Iris pigment epithelial cell (primary cell): Measurements from ENCODE around the gene DNPH1.

Source experiments
- DNase-seq: peaks from one replicate; pipeline ENCODE4 v3.0.0-alpha.2; 2011; ENCODE audit warnings: low read depth

DNPH1 gene

DNA sequence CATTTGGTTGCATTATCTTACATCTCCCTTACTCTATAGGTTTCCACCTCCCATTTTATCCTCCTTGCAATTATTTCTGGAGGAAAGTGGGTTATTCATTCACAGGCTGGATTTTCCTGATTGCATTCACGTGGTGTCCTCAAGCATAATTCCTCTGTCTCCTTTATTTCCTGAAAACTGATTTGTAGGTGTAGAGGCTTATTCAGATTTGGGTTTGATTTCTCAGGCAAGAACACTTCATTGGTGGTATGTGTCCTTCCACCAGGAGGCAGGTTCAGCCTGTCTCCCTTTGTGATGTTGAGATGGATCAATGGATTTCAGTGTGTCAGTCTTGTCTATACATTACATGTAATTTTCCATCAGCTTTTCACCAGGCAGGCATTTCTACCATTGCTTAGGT, 17.3 kb downstream of the DNPH1 start:
- DNase-seq: no peak

DNA sequence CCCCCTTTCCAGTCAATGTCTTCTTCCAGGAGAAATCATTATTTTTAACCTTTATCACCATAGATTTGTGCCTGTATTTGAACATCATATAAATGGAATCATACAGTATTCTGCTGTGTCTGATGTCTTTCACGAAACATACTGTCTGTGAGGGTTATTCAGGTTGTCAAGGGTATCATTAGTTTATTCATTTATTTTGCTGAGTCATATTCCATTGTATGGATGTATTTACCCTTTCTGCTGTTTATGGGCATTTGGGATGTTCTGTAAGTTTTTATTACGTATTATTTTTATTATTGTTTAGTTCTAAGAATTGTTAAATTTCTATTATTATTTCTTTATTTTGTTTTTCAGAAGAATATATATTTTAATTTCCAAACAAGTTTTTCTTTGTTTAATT, 22.0 kb downstream of the DNPH1 start:
- DNase-seq: no peak

DNA sequence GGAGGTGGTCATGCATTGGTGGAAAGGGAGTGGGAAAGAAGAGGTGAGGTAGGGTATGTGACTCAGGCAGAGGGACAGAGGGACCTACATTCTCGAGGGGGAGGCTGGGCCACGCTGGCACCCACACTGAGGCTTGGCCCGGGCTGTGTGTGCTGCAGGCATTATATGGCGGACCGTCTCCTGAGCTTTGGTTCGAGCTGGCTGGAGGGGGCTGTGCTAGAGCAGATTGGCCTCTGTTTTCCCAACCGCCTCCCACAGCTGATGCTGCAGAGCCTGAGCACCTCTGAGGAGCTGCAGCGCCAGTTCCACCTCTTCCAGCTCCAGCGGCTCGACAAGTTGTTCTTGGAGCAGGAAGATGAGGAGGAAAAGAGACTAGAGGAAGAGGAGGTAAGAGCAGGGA, 23.4 kb downstream of the DNPH1 start:
- DNase-seq: no peak

DNA sequence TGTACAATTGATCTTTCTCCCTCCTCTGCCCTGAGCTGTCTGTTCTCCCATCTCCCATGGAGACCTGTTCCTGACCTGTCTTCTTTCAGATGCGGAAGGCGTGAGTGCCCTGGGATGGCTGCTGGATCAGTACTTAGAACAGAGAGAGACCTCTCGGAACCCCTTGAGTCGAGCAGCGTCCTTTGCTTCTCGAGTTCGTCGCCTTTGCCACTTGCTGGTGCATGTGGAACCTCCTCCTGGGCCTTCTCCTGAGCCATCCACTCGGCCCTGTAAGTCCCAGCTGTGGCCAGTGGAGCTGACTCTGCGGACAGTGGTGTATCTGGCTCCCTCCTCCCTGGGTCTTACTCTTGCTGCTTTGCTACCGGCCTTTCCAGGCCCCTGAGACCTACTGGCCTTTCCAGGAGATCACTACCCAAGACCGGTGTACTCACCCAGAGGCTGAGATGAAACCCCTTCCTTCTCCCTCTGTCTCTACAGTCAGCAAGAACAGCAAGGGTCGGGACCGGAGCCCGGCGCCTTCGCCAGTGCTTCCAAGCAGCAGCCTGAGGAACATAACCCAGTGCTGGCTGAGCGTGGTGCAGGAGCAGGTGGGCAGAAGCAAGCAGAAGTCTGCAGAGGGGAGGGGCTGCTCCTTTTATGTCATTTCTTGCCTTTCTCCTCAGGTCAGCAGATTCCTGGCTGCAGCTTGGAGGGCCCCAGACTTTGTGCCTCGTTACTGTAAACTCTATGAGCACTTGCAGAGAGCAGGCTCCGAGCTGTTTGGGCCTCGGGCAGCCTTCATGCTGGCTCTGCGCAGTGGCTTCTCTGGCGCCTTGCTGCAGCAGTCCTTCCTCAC, 24.8 kb downstream of the DNPH1 start:
- DNase-seq: no peak

DNA sequence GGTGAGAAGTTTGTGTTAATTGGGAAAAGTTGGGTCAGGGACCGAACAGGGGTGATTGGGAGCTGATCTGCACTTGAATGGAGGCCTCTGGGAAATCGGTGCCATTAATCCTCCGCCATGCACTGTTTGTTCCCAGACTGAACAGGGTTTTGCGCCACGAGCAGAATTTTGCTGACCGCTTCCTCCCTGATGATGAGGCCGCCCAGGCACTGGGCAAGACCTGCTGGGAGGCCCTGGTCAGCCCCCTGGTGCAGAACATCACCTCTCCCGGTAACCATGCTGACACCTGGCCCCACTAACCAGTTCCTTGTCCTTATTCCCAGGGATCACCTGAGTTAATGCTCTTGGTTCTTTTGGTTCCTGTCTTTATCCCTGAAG, 25.6 kb downstream of the DNPH1 start:
- DNase-seq: no peak

DNA sequence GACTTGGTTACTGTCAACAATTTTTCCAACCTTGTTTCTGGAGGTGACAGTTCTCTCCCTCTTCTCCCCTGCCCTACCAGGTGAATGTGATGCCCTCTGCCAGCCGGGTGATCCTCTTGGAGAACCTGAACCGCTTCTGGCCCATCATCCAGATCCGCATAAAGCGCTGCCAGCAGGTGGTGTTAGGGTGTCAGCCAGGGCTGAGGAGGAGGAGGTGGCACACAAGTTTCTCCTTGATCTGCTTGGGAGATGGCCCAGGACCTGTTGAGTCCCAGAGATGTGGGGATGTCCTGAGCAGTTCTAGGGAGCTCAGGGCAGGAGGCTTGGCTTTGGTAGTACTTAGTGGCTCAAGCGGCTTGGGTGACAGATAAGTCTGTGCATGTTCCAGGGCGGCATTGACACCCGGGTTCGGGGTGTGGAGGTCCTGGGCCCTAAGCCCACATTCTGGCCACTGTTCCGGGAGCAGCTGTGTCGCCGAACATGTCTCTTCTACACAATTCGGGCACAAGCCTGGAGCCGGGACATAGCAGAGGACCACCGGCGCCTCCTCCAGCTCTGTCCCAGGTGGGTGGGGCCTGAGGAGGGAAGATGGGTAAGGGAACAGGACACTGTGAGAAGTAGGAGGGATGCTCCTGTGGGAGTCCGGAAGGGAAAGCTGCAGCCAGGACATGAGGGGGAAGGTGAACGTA, 26.1 kb downstream of the DNPH1 start:
- DNase-seq: no peak

DNA sequence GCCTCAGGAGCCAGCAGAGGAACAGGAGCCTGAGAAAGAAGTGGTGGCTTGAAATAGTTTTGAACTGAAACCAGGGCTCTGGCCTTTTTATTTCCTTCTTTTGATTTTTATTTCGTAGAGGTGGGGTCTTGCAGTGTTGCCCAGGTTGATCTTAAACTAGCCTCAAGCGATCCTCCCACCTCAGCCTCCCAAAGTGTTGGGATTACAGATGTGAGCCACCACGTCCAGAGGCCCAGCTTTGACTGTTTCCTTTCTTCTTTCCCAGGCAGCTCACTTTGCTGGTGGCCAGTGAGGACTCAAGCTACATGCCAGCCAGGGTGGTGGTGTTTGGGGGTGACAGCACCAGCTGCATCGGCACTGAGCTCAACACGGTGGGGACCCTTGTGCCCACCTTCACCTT, 26.8 kb downstream of the DNPH1 start:
- DNase-seq: no peak

DNA sequence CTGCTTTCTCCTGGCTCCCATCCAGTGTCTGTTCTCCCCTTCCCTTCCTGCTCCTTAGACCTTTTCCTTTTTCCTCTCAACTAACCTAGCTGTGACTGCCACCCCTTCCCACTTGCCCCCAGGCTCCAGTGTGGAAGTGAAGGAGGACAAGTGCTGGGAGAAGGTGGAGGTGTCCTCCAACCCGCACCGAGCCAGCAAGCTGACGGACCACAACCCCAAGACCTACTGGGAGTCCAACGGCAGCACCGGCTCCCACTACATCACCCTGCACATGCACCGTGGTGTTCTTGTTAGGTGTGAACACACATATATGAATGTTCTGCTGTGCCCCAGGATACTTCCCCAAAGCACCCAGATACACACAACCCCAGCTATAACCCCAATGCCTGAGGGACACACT, 28.7 kb downstream of the DNPH1 start:
- DNase-seq: no peak

DNA sequence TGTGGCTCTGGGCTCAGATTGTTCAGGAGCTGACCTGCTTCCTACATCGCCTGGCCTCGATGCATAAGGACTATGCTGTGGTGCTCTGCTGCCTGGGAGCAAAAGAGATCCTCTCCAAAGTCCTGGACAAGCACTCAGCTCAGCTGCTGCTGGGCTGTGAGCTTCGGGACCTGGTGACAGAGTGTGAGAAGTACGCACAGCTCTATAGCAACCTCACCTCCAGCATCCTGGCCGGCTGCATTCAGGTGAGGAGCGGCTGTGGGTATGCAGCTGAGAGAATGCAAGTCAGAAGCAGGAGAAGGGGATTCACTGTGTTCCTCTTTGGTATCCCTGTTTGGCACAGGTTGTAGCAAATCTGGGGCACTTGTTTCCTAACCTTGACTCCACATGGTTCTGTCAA, 29.4 kb downstream of the DNPH1 start:
- DNase-seq: no peak

DNA sequence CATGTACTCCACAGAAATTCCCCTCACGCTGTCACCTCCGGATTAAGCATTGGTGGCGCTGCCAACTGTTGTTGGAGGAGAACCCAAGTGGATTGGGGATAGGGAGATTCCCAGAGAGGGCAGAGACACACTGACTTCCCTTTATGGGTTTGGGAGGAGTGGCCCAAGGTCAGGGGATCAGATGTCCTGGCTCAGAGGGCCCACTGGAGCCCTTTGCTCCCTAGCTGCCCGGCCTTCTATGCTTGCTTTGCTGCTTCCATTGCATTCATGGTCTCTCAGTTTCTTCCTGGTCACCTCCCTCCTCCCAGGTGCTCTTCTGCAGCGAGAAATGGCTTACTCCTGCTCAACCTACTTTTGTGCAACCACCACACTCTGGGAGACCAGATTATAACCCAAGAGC, 32.9 kb downstream of the DNPH1 start:
- DNase-seq: no peak

DNA sequence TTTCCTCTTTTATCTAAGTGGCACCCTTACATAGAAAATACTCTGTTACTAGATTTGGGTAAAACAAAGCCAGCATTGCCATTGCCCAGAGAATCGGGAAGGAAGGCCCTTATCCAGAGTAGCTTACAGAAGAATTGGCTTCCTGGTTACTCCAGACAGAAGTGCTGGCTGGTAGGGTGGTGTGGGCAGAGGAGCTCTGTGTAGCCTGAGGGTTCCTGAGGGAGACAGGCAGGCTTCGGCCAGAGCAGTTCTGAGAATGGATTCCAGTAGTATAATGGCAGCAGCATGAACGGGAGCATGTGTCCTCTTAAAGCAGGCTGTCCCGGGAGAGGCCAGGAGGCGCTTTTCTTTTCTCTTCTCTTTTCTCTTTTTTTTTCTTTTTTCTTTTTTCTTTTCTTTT, 35.4 kb downstream of the DNPH1 start:
- no peak for DNase-seq

DNA sequence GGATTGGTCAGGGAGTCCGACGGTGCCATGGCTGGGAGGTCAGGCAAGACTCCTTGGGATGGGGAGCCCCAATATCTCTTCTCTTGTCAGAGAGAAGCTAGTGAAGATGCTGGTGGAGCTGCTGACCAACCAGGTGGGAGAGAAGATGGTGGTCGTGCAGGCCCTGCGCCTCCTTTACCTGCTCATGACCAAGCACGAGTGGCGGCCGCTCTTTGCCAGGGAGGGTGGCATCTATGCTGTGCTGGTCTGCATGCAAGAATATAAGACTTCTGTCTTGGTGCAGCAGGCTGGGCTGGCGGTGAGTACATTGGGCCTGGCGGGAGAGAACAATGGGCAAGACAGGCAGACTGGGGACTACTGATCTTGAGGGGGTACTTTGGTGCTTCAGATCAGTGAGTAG, 36.4 kb downstream of the DNPH1 start:
- no peak for DNase-seq

DNA sequence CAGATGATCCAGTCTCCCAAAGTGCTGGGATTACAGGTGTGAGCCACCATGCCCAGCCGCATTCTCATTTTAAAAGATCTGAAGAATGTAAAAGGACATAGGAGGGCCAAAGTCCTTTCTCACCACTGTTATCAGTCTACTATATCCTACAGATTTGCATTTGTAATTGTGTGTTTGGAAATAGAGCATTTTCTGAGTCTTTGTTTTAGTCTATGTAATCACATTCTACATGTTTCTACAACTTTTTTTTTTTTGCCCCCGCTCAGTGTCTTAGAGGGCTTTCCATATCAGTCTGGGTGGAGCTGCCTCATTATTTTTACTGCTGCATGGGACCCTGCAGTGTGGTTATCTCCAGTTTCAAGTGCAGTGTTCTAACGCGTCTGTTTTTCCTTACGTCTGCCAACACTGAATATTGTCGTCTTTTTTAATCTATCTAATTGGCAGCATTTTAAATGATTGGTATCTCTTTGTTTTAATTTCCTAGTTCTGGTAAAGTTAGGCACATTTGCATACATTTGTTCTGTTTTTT, 39.4 kb downstream of the DNPH1 start:
- DNase-seq: no peak

DNA sequence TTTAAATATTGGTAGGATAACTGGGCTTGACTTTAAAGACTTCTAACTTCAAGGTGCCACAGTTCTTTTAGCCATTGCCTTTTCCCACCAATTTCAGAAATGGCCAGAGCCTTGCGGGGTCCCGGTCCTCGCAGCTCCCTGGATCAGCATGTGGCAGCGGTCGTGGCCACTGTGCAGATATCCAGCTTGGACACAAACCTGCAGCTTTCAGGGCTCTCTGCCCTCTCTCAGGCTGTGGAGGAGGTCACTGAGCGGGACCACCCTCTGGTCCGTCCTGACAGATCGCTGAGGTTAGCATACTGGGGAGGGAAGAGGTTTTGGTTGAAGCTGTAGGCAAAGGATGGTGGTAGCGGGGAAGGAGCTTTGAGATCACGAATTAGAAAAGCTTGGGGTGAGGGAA, 40.9 kb downstream of the DNPH1 start:
- DNase-seq: no peak

DNA sequence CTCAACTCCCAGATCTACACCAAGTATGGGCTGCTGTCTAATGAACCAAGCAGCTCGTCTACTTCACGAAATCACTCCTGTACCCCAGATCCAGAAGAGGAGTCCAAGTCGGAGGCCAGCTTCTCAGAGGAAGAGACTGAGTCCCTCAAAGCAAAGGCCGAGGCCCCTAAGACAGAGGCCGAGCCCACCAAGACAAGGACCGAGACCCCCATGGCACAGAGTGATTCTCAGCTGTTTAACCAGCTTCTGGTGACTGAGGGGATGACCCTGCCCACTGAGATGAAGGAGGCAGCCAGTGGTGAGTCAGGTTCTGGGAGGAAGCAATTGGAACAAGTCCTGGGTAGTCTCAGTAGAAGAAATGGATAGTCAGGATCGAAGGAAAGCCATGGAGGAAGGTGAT, 41.5 kb downstream of the DNPH1 start:
- no peak for DNase-seq

DNA sequence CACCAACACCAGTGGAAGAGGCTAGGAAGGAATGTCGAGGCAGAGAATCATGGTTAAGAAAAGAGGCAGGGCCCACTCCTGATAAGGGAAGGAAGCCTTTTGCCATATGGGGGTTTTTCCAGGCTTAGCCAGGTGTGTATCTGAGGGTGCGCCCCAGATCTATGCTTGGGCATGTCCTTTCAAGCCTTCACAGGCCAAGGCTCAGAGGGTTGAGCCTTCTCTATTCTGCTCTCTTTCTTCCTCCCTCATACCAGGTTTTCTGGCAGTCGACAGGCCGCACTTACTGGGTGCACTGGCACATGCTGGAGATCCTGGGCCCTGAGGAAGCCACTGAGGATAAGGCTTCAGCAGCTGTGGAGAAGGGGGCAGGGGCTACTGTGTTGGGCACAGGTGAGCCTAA, 42.6 kb downstream of the DNPH1 start:
- DNase-seq: no peak

DNA sequence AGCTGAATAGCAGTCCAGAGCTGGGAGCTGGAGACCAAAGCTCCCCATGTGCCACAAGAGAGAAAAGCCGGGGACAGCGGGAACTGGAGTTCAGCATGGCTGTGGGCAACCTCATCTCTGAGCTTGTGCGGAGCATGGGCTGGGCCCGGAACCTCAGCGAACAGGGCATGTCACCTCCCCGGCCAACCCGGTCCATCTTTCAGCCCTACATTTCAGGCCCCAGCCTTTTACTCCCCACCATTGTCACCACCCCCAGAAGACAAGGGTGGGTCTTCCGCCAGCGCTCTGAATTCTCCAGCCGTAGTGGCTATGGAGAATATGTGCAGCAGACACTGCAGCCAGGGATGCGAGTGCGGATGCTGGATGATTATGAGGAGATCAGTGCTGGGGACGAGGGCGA, 43.3 kb downstream of the DNPH1 start:
- no peak for DNase-seq

DNA sequence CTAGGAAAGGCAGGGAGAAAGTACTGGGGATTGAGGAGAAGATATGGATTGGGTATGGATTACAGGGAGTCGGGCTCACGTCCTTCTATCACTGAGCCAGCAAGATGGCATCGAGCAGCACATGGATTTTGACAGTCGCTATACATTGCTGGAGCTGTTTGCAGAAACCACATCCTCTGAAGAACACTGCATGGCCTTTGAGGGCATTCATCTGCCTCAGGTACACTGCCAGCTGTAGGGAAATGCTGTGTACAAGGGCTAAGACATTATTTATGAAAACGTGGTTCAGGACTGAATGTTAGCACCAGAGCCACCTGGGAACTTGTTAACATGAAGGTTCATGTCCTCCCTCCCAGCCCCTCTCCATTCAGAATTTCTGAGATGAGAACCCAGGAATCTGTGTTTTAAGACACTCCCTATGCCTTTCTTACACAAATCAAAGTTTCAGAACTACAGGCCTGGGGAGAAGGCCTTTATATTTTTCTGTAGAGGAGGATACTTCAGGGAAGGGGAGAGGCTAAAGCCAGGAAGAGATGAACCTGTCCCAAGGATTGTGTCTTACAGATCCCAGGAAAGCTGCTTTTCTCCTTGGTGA, 43.8 kb downstream of the DNPH1 start:
- no peak for DNase-seq

DNA sequence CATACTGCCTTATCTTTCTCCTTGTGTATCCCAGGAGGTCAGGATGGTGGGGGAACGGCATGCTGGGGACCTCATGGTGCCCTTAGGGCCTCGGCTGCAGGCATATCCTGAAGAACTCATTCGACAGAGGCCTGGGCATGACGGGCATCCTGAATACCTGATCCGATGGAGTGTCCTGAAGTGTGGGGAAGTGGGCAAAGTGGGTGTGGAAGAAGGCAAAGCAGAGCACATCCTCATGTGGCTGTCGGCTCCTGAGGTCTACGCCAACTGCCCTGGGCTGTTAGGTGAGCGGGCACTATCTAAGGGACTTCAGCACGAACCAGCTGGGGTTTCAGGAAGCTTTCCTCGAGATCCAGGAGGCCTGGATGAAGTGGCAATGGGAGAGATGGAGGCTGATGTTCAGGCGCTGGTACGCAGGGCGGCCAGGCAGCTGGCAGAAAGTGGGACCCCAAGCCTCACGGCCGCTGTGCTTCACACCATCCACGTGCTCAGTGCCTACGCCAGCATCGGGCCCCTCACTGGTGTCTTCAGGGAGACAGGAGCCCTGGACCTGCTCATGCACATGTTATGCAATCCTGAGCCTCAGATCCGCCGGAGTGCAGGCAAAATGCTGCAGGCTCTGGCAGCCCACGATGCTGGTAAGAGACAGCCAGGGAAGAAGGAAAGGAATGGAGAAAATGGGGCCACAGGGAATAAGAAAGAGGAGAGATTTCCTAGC, 44.9 kb downstream of the DNPH1 start:
- DNase-seq: no peak

DNA sequence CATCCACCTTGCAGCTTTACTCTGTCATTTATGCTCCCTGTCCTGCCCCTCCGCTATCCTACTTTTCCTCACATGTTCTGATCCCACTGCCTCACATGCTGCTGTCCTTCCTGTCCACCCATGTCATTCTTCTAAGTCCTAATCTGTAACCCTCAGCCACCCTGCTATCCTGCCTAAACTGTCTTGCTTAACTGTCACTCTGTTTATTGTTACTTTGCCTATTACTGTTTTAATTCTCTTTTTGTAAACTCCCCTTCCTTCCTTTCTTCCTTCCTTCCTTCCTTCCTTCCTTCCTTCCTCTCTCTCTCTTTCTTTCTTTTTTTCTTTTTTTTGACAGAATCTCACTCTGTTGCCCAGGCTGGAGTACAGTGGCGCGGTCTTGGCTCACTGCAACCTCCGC, 45.8 kb downstream of the DNPH1 start:
- DNase-seq: no peak

DNA sequence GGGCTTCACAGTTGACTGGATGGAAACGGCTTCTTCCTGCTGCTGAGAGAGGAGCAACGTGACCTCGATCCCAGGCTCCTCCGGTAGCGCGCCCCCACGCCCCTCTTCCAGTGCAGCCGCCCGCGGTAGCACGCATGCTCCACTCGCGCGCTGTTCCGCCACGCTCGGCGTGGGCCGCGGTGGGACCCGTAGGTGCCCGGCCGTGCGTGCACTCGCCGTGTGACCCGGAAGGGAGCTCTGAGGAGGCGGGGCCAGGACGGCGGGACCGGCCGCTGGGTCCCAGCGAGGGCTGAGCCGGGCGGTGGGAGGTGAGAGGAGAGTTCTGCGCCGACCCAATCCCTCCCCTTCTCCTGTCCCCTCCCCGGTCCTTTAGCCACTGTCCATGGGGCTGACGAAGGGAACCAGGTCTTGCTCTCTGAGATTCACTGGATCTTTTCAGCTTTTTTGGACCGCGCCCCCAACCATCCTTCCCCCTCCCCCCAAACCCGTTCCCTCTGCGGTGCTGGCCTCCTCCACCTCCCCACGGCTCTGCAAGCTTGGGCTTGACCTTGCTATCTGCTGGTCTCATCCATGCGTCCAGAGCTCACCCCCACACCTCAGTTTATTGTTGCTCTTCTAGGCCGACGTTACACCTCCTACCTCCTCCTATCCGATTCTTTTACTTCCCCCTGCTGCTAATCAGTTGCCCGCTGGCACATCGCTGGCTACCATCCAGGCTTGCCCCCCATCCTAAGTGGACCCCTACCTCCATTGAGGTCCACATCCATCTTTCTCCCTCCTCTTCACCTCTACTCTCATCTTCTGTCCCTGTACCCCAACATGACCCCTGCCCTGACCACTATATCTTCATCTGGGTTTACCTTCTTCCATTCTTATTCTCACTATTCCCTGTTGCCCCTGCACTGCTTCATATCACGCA, 47.1 kb downstream of the DNPH1 start, which contains the start of gene CUL9:
Gene CUL9, plus strand, starts transcription at position 255 of the 919 bp plus-strand sequence. CDS start 2,115 bp downstream, outside the sequence.
- DNase-seq: peak; percentile 70
